Measurements from ENCODE around the gene TMEM51.

The TMEM51 gene

GRCh38 chr1:15214527-15214926 lies 61.0 kb downstream of the TMEM51 start:
- Histone ChIP-seq H3K27ac (ENCODE audit: low read length) (no peak overlapping the region), H3K4me1 (ENCODE audit: control insufficient read depth in 1 of 2, insufficient read depth in 2 of 2, low read length in 2 of 2) (peaks cover 6 to 40% of the 10 kb centered on the region in 2 donors), H3K4me3 (ENCODE audit: low read depth in 1 of 2, low read length in 2 of 2) (no peak overlapping the region), H3K9me3 (ENCODE audit: control insufficient read depth in 1 of 2, low read length in 2 of 2) (no peaks in the 10 kb centered on the region), H3K27me3 (ENCODE audit: low read depth, low read length) (no peaks in the 10 kb centered on the region), H3K36me3 (ENCODE audit: control insufficient read depth in 1 of 2, insufficient read depth in 2 of 2, low read length in 2 of 2) (peaks cover 0 to 4% of the 10 kb centered on the region in 2 donors)

GRCh38 chr1:15215116-15215515 lies 61.6 kb downstream of the TMEM51 start:
- H3K27me3 ChIP-seq (ENCODE audit: low read depth, low read length) = no peaks in the 10 kb centered on the region
- H3K4me3 ChIP-seq (ENCODE audit: low read depth in 1 of 2, low read length in 2 of 2) = no peak overlapping the region
- H3K9me3 ChIP-seq (ENCODE audit: control insufficient read depth in 1 of 2, low read length in 2 of 2) = no peaks in the 10 kb centered on the region
- no peak overlapping the region for H3K27ac ChIP-seq (ENCODE audit: low read length)
- H3K4me1 ChIP-seq (ENCODE audit: control insufficient read depth in 1 of 2, insufficient read depth in 2 of 2, low read length in 2 of 2) = peaks cover 6 to 40% of the 10 kb centered on the region in 2 donors
- peaks cover 0 to 9% of the 10 kb centered on the region in 2 donors for H3K36me3 ChIP-seq (ENCODE audit: control insufficient read depth in 1 of 2, insufficient read depth in 2 of 2, low read length in 2 of 2)

GRCh38 chr1:15217654-15218053 lies 64.1 kb downstream of the TMEM51 start:
- no peak overlapping the region for H3K27ac ChIP-seq (ENCODE audit: low read length)
- H3K27me3 ChIP-seq (ENCODE audit: low read depth, low read length) = no peaks in the 10 kb centered on the region
- H3K36me3 ChIP-seq (ENCODE audit: control insufficient read depth in 1 of 2, insufficient read depth in 2 of 2, low read length in 2 of 2) = peaks cover 0 to 10% of the 10 kb centered on the region in 2 donors
- no peaks in the 10 kb centered on the region for H3K9me3 ChIP-seq (ENCODE audit: control insufficient read depth in 1 of 2, low read length in 2 of 2)
- peaks cover 6 to 27% of the 10 kb centered on the region in 2 donors for H3K4me1 ChIP-seq (ENCODE audit: control insufficient read depth in 1 of 2, insufficient read depth in 2 of 2, low read length in 2 of 2)
- no peak overlapping the region for H3K4me3 ChIP-seq (ENCODE audit: low read depth in 1 of 2, low read length in 2 of 2)

GRCh38 chr1:15218287-15219279 lies 65.0 kb downstream of the TMEM51 start:
- Histone ChIP-seq H3K9me3 (ENCODE audit: control insufficient read depth in 1 of 2, low read length in 2 of 2) (no peaks in the 10 kb centered on the region), H3K27me3 (ENCODE audit: low read depth, low read length) (no peaks in the 10 kb centered on the region), H3K4me3 (ENCODE audit: low read depth in 1 of 2, low read length in 2 of 2) (no peak overlapping the region), H3K36me3 (ENCODE audit: control insufficient read depth in 1 of 2, insufficient read depth in 2 of 2, low read length in 2 of 2) (peaks cover 0 to 10% of the 10 kb centered on the region in 2 donors), H3K4me1 (ENCODE audit: control insufficient read depth in 1 of 2, insufficient read depth in 2 of 2, low read length in 2 of 2) (peaks cover 6 to 17% of the 10 kb centered on the region in 2 donors), H3K27ac (ENCODE audit: low read length) (no peak overlapping the region)

- no peaks in the 10 kb centered on the region for H3K27me3 ChIP-seq (ENCODE audit: low read depth, low read length)
- H3K36me3 ChIP-seq (ENCODE audit: control insufficient read depth in 1 of 2, insufficient read depth in 2 of 2, low read length in 2 of 2) = peaks cover 0 to 10% of the 10 kb centered on the region in 2 donors
- H3K4me1 ChIP-seq (ENCODE audit: control insufficient read depth in 1 of 2, insufficient read depth in 2 of 2, low read length in 2 of 2) = peaks cover under 1 to 9% of the 10 kb centered on the region in 2 donors
- H3K27ac ChIP-seq (ENCODE audit: low read length) = no peak overlapping the region
- H3K9me3 ChIP-seq (ENCODE audit: control insufficient read depth in 1 of 2, low read length in 2 of 2) = no peaks in the 10 kb centered on the region
- no peak overlapping the region for H3K4me3 ChIP-seq (ENCODE audit: low read depth in 1 of 2, low read length in 2 of 2)
Observed at GRCh38 chr1:15219280-15220023, 65.9 kb downstream of the TMEM51 start.

- Histone ChIP-seq H3K9me3 (ENCODE audit: control insufficient read depth in 1 of 2, low read length in 2 of 2) (no peaks in the 10 kb centered on the region), H3K36me3 (ENCODE audit: control insufficient read depth in 1 of 2, insufficient read depth in 2 of 2, low read length in 2 of 2) (peaks cover 0 to 10% of the 10 kb centered on the region in 2 donors), H3K4me1 (ENCODE audit: control insufficient read depth in 1 of 2, insufficient read depth in 2 of 2, low read length in 2 of 2) (peaks cover 0 to 4% of the 10 kb centered on the region in 2 donors), H3K4me3 (ENCODE audit: low read depth in 1 of 2, low read length in 2 of 2) (no peak overlapping the region), H3K27ac (ENCODE audit: low read length) (no peak overlapping the region), H3K27me3 (ENCODE audit: low read depth, low read length) (no peaks in the 10 kb centered on the region)
Observed at GRCh38 chr1:15220024-15220392, 66.5 kb downstream of the TMEM51 start.

GRCh38 chr1:15220825-15221431 lies 67.4 kb downstream of the TMEM51 start:
- H3K4me1 ChIP-seq (ENCODE audit: control insufficient read depth in 1 of 2, insufficient read depth in 2 of 2, low read length in 2 of 2) = no peaks in the 10 kb centered on the region
- no peak overlapping the region for H3K27ac ChIP-seq (ENCODE audit: low read length)
- peaks cover 0 to 10% of the 10 kb centered on the region in 2 donors for H3K36me3 ChIP-seq (ENCODE audit: control insufficient read depth in 1 of 2, insufficient read depth in 2 of 2, low read length in 2 of 2)
- H3K4me3 ChIP-seq (ENCODE audit: low read depth in 1 of 2, low read length in 2 of 2) = no peak overlapping the region
- H3K9me3 ChIP-seq (ENCODE audit: control insufficient read depth in 1 of 2, low read length in 2 of 2) = no peaks in the 10 kb centered on the region
- H3K27me3 ChIP-seq (ENCODE audit: low read depth, low read length) = no peaks in the 10 kb centered on the region

GRCh38 chr1:15222653-15223303 lies 69.2 kb downstream of the TMEM51 start:
- Histone ChIP-seq H3K36me3 (ENCODE audit: control insufficient read depth in 1 of 2, insufficient read depth in 2 of 2, low read length in 2 of 2) (peaks cover 0 to 10% of the 10 kb centered on the region in 2 donors), H3K4me1 (ENCODE audit: control insufficient read depth in 1 of 2, insufficient read depth in 2 of 2, low read length in 2 of 2) (no peaks in the 10 kb centered on the region)

GRCh38 chr1:15224259-15224869 lies 70.8 kb downstream of the TMEM51 start:
- Histone ChIP-seq H3K4me3 (ENCODE audit: low read depth in 1 of 2, low read length in 2 of 2) (no peak overlapping the region), H3K36me3 (ENCODE audit: control insufficient read depth in 1 of 2, insufficient read depth in 2 of 2, low read length in 2 of 2) (peaks cover 0 to 8% of the 10 kb centered on the region in 2 donors), H3K9me3 (ENCODE audit: control insufficient read depth in 1 of 2, low read length in 2 of 2) (no peaks in the 10 kb centered on the region), H3K27me3 (ENCODE audit: low read depth, low read length) (no peaks in the 10 kb centered on the region), H3K4me1 (ENCODE audit: control insufficient read depth in 1 of 2, insufficient read depth in 2 of 2, low read length in 2 of 2) (no peaks in the 10 kb centered on the region), H3K27ac (ENCODE audit: low read length) (no peak overlapping the region)

More at GRCh38 chr1:15222653-15223303, 69.2 kb downstream of the TMEM51 start:
- H3K27me3 ChIP-seq (ENCODE audit: low read depth, low read length) = no peaks in the 10 kb centered on the region
- H3K4me3 ChIP-seq (ENCODE audit: low read depth in 1 of 2, low read length in 2 of 2) = no peak overlapping the region
- H3K9me3 ChIP-seq (ENCODE audit: control insufficient read depth in 1 of 2, low read length in 2 of 2) = no peaks in the 10 kb centered on the region
- no peak overlapping the region for H3K27ac ChIP-seq (ENCODE audit: low read length)

- Histone ChIP-seq H3K36me3 (ENCODE audit: control insufficient read depth in 1 of 2, insufficient read depth in 2 of 2, low read length in 2 of 2) (peaks cover 0 to 2% of the 10 kb centered on the region in 2 donors), H3K9me3 (ENCODE audit: control insufficient read depth in 1 of 2, low read length in 2 of 2) (no peaks in the 10 kb centered on the region), H3K4me3 (ENCODE audit: low read depth in 1 of 2, low read length in 2 of 2) (no peak overlapping the region), H3K27ac (ENCODE audit: low read length) (no peak overlapping the region), H3K4me1 (ENCODE audit: control insufficient read depth in 1 of 2, insufficient read depth in 2 of 2, low read length in 2 of 2) (no peaks in the 10 kb centered on the region), H3K27me3 (ENCODE audit: low read depth, low read length) (no peaks in the 10 kb centered on the region)
Observed at GRCh38 chr1:15224974-15225373, 71.4 kb downstream of the TMEM51 start.
